HepG2 (cell line): ENCODE data around the gene KLF13. TPM values are rescaled to one million over a fixed set of nuclear protein-coding genes. Genes with fewer than 3 reads are reported as not detected.

Experiments used
- ATAC-seq: fragments of 200-7000 bp; cut with Tn5 transposase; 3 replicates; pipeline ENCODE4 v1.9.1; 2020; ENCODE audit warnings: mild to moderate bottlenecking, moderate library complexity
- BruUV-seq: library from RNA; stranded (reverse); fragments of 400-500 nt; replicated peaks from 2 replicates; lab custom pipeline; 2021; lab: Mats Ljungman, UMichigan
- CTCF ChIA-PET: fragments of 300-600 bp; formaldehyde crosslinking; extraction: SDS; loops from one replicate; lab custom pipeline; 2021; ENCODE audit warnings: low total read pairs, inconsistent platforms, low intra/inter-chr PET ratio; lab: Yijun Ruan, JAX
- POLR2A ChIA-PET: fragments of 350-600 bp; sonication (Branson Sonifier 250); formaldehyde crosslinking; loops from one replicate; lab custom pipeline; 2020; ENCODE audit warnings: antibody characterized with exemption, inconsistent platforms; lab: Yijun Ruan, JAX
- DNase-seq: peaks from one replicate; pipeline ENCODE4 v3.0.0-alpha.2; 2015; ENCODE audit warnings: low spot score
- FAIRE-seq: peaks from 3 replicates; lab custom pipeline; 2011; peaks lifted over from hg19 to GRCh38; lab: Jason Lieb, UNC
- H2AFZ ChIP-seq: one replicate; pipeline ENCODE4 v1.6.1; 2011; ENCODE audit warnings: low read length, inconsistent platforms
- H3K27ac ChIP-seq: fragments of 300-600 bp; 3 replicates; pipeline ENCODE4 v1.8.0; 2011; ENCODE audit warnings: mixed run types, mild to moderate bottlenecking, mixed read lengths, low read length, inconsistent platforms; ENCODE audit not compliant: insufficient read depth; ENCODE audit errors: extremely low read length
- H3K27me3 ChIP-seq, 2 experiments: fragments of 200-600 bp in 1 of 2; 2 replicates in 1 of 2; 3 replicates in 1 of 2; pipeline versions ENCODE4 v1.6.0 to v1.8.0; 2011; ENCODE audit warnings: low read length in 2 of 2, mild to moderate bottlenecking in 2 of 2, moderate library complexity in 2 of 2, inconsistent platforms in 1 of 2; ENCODE audit not compliant: insufficient read depth in 2 of 2, control insufficient read depth in 1 of 2
- H3K36me3 ChIP-seq, 2 experiments: fragments of 200-600 bp in 1 of 2; replicated peaks in 1 of 2; 2 replicates in 1 of 2; 3 replicates in 1 of 2; pipeline versions ENCODE4 v1.5.1 to v1.8.0; 2011; ENCODE audit warnings: low read length in 2 of 2, inconsistent platforms in 1 of 2; ENCODE audit not compliant: insufficient read depth in 2 of 2, control insufficient read depth in 1 of 2
- H3K4me1 ChIP-seq: 2 replicates; pipeline ENCODE4 v1.5.1; 2012; ENCODE audit warnings: low read length, inconsistent platforms; ENCODE audit not compliant: insufficient read depth
- H3K4me2 ChIP-seq: 2 replicates; pipeline ENCODE4 v1.6.0; 2011; ENCODE audit warnings: low read depth, low read length, inconsistent platforms
- H3K4me3 ChIP-seq, 3 experiments: fragments of 200-600 bp in 1 of 3; sonication (generic), shearing (Covaris generic) in 1 of 3; replicated peaks in 1 of 3; 2 replicates each; pipeline ENCODE4 v1.5.1; 2011 to 2016; ENCODE audit warnings: low read length in 3 of 3, inconsistent platforms in 2 of 3, low read depth in 2 of 3, mild to moderate bottlenecking in 2 of 3, control low read depth in 1 of 3, mixed read lengths in 1 of 3; ENCODE audit not compliant: insufficient read depth in 1 of 3
- H3K79me2 ChIP-seq: one replicate; pipeline ENCODE4 v1.6.1; 2011; ENCODE audit warnings: low read length, inconsistent platforms; ENCODE audit not compliant: insufficient read depth
- H3K9ac ChIP-seq: 2 replicates; pipeline ENCODE4 v1.6.0; 2011; ENCODE audit warnings: mild to moderate bottlenecking, low read depth, low read length, inconsistent platforms; ENCODE audit not compliant: insufficient read depth
- H3K9me3 ChIP-seq: 2 replicates; pipeline ENCODE4 v1.5.1; 2012; ENCODE audit warnings: mild to moderate bottlenecking, low read length
- H4K20me1 ChIP-seq: 2 replicates; pipeline ENCODE4 v1.6.0; 2011; ENCODE audit warnings: inconsistent platforms, mild to moderate bottlenecking, low read length, moderate library complexity; ENCODE audit not compliant: insufficient read depth
- CEBPB ChIP-seq: IDR thresholded peaks from 2 replicates; pipeline ENCODE4 v1.6.1; 2011; ENCODE audit warnings: low read depth, low read length, improper control_type of control experiment, borderline replicate concordance
- DNMT1 ChIP-seq: sonication (generic); formaldehyde crosslinking; IDR thresholded peaks from 2 replicates; pipeline ENCODE4 v1.5.1; 2020; ENCODE audit warnings: mild to moderate bottlenecking, missing genetic modification reagents
- NPAS2 ChIP-seq: sonication (generic); formaldehyde crosslinking; IDR thresholded peaks from 2 replicates; pipeline ENCODE4 v1.8.0; 2022; ENCODE audit warnings: mild to moderate bottlenecking, missing genetic modification reagents, borderline replicate concordance
- RBFOX2 ChIP-seq: fragments of 200-400 bp; formaldehyde crosslinking; IDR thresholded peaks from 2 replicates; pipeline ENCODE4 v1.6.1; 2017; ENCODE audit warnings: low read depth, mild to moderate bottlenecking, low read length
- SMAD3 ChIP-seq: sonication (generic); formaldehyde crosslinking; IDR thresholded peaks from 2 replicates; pipeline ENCODE4 v1.4.0; 2020; ENCODE audit warnings: missing genetic modification reagents
- ZNF430 ChIP-seq: sonication (generic); formaldehyde crosslinking; IDR thresholded peaks from 2 replicates; pipeline ENCODE4 v1.9.0; 2021; ENCODE audit warnings: mild to moderate bottlenecking, missing genetic modification reagents
- ZNF543 ChIP-seq: sonication (generic); formaldehyde crosslinking; IDR thresholded peaks from 2 replicates; pipeline ENCODE4 v1.4.0; 2020; ENCODE audit warnings: mild to moderate bottlenecking, missing genetic modification reagents
- ZNF891 ChIP-seq: sonication (generic); formaldehyde crosslinking; IDR thresholded peaks from 2 replicates; pipeline ENCODE4 v1.5.0; 2020; ENCODE audit warnings: mild to moderate bottlenecking, missing genetic modification reagents
- WGBS: methylation state at CpG from one replicate; pipeline ENCODE4 v1.1.6; 2017; ENCODE audit warnings: low lambda C conversion rate; 5-methylcytosine and 5-hydroxymethylcytosine counted together
- in situ Hi-C: cut with HindIII; loops from 2 replicates; pipeline ENCODE4 v1.10.0; 2017; ENCODE audit warnings: low pct_unique_long_range_greater_than_20kb; ENCODE audit not compliant: extremely low pct_ligation_motif_present
- intact Hi-C: fragments of 100-400 bp; cut with micrococcal nuclease; formaldehyde crosslinking; loops from one replicate; pipeline ENCODE4 v1.10.0; 2022; ENCODE audit not compliant: unreplicated experiment
- polyA plus RNA-seq, 8 experiments: library from polyadenylated mRNA; depleted of rRNA in 3 of 8; stranded (reverse) in 7 of 8; unstranded in 1 of 8; fragments of >200 nt; fragmentation: Illumina TruSeq in 4 of 8; extraction: Trizol in 4 of 8; gene quantifications; 2 replicates each; pipeline versions ENCODE4 v1.2.1 to v1.2.3, GENCODE V29; 2011 to 2016; ENCODE audit warnings: low read depth in 4 of 8, missing spikeins in 1 of 8, mixed read lengths in 1 of 8; ENCODE audit not compliant: insufficient read depth in 1 of 8
- total RNA-seq, 5 experiments: library from RNA; depleted of rRNA; stranded (reverse); fragments of >200 nt; fragmentation: Illumina TruSeq; extraction: Trizol; gene quantifications; 2 replicates each; pipeline ENCODE4 v1.2.3, GENCODE V29; 2016; ENCODE audit warnings: low read depth in 1 of 5
- TF ChIP-seq, protein P1 (sequence below), 2 experiments: fragments of 450-650 bp in 1 of 2; sonication (generic) in 1 of 2; formaldehyde crosslinking in 1 of 2; IDR thresholded peaks; 2 replicates each; pipeline versions ENCODE4 v1.6.1 to v1.8.0; 2016 to 2022; ENCODE audit warnings: antibody characterized with exemption in 1 of 2, mild to moderate bottlenecking in 1 of 2, missing genetic modification reagents in 1 of 2

Gene KLF13
- total and polyA plus RNA-seq, 2 of the 13 experiments (the other 11 are each of a cell fraction or from before 2014, with no cell fraction given): 16.8 to 25.1 TPM

DNA sequence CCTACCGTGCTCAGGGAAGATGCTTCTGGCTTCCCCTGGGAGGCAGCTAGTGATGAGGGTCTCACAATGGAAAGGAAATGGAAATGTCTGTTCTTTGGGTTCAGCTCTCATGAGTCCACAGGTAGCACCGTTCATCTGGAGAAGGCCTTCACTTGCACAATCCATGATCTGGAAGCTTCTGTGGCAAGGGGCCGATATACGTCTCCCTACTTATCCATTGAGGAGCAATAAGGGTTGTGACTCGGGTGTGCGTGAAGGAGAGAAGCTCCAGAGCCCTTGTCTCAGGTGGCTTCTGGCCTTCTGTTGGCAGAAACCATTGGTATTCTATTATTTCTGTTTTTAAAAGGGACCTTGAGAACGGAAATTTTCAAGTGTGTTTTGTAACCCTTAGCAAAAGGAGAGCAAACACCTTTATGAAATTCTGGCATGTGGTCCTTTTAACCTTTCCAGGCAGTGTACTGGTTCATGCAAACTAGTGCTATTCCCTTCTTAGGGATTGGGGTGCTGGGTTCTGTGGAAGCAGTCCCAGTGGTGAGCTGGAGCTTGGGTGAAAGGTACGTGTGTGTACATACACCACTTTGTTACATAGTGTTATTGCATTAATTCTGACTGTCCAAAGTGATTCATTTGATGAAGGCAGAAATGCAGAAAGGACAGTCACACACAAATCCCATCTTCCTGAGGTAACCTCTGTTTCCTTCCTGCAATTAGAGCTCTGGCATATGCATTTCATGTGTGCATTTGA, 32.5 kb downstream of the KLF13 start:
- no peak overlapping the region for H3K4me3 ChIP-seq
- H3K4me1 ChIP-seq: peaks cover 10% of the 10 kb centered on the region; the same call in 1 of the 2 replicates
- BruUV-seq: no TSS peak
- peaks cover 26% of the 10 kb centered on the region for H3K79me2 ChIP-seq
- POLR2A ChIA-PET: no interaction called here
- peaks cover 0 to 10% of the 10 kb centered on the region in 2 experiments; a peak in 1 of 5 replicates for H3K36me3 ChIP-seq
- H2AFZ ChIP-seq: no peak overlapping the region
- DNase-seq: no peak
- peaks cover 3% of the 10 kb centered on the region for H4K20me1 ChIP-seq
- no peaks in the 10 kb centered on the region for H3K9me3 ChIP-seq
- no peak overlapping the region for H3K9ac ChIP-seq
- no peak for FAIRE-seq
- WGBS: 93% methylated on average over 8 of the region's 8 CpGs
- no peaks in the 10 kb centered on the region for H3K27me3 ChIP-seq
- TF ChIP-seq NPAS2 (CRISPR knock-in tag) (no peak), CEBPB (peak; percentile 60; the same call in 1 of the 2 replicates), DNMT1 (CRISPR knock-in tag) (no peak)
- TF ChIP-seq, all 625 proteins: peak for 1
- no peak overlapping the region for H3K27ac ChIP-seq
- CTCF ChIA-PET: no interaction called here
- ATAC-seq: no peak
- in situ Hi-C loops: no loop called here
- H3K4me2 ChIP-seq: no peak overlapping the region
- intact Hi-C loops: no loop called here

DNA sequence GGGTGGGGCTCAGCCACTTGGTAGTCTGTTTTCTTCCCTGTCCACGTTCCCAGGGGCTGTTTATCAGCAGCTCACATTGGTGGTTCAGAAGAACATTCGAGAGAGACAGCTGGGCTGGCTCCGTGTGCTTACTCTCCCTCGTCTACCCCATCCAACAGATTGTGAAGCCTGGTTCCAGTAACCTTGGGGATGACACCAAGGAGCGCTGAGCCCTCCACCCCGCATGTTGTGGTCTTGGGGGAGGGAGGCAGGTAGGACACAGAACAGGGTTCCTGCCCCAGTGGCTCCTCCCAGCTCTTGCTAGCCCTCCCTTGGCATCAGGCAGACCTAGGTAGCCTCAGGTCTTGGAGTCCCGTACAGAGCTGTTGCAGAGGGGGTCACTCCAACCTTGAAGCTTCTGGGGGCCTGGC, 33.1 kb downstream of the KLF13 start:
- DNase-seq: no peak
- Histone ChIP-seq H3K9ac (no peak overlapping the region), H3K27me3 (no peaks in the 10 kb centered on the region), H3K36me3 (0 out of 5 replicates have a peak, but pooled peaks cover 0 to 8% of the 10 kb centered on the region in 2 experiments), H3K27ac (no peak overlapping the region), H2AFZ (no peak overlapping the region), H3K4me2 (no peak overlapping the region), H3K9me3 (no peaks in the 10 kb centered on the region), H3K79me2 (peaks cover 26% of the 10 kb centered on the region), H4K20me1 (peaks cover 3% of the 10 kb centered on the region), H3K4me1 (peaks cover 10% of the 10 kb centered on the region; the same call in 1 of the 2 replicates), H3K4me3 (no peak overlapping the region)
- CTCF ChIA-PET: no interaction called here
- no peak for FAIRE-seq
- no TSS peak for BruUV-seq
- in situ Hi-C loops: no loop called here
- no peak for ATAC-seq
- intact Hi-C loops: no loop called here
- 94% methylated on average over 7 of the region's 7 CpGs for WGBS
- POLR2A ChIA-PET: no interaction called here
- TF ChIP-seq RBFOX2 (no peak), ZNF891 (CRISPR knock-in tag) (no peak), SMAD3 (CRISPR knock-in tag) (no peak), ZNF430 (CRISPR knock-in tag) (no peak), ZNF543 (CRISPR knock-in tag) (no peak)
- TF ChIP-seq, protein P1, sequence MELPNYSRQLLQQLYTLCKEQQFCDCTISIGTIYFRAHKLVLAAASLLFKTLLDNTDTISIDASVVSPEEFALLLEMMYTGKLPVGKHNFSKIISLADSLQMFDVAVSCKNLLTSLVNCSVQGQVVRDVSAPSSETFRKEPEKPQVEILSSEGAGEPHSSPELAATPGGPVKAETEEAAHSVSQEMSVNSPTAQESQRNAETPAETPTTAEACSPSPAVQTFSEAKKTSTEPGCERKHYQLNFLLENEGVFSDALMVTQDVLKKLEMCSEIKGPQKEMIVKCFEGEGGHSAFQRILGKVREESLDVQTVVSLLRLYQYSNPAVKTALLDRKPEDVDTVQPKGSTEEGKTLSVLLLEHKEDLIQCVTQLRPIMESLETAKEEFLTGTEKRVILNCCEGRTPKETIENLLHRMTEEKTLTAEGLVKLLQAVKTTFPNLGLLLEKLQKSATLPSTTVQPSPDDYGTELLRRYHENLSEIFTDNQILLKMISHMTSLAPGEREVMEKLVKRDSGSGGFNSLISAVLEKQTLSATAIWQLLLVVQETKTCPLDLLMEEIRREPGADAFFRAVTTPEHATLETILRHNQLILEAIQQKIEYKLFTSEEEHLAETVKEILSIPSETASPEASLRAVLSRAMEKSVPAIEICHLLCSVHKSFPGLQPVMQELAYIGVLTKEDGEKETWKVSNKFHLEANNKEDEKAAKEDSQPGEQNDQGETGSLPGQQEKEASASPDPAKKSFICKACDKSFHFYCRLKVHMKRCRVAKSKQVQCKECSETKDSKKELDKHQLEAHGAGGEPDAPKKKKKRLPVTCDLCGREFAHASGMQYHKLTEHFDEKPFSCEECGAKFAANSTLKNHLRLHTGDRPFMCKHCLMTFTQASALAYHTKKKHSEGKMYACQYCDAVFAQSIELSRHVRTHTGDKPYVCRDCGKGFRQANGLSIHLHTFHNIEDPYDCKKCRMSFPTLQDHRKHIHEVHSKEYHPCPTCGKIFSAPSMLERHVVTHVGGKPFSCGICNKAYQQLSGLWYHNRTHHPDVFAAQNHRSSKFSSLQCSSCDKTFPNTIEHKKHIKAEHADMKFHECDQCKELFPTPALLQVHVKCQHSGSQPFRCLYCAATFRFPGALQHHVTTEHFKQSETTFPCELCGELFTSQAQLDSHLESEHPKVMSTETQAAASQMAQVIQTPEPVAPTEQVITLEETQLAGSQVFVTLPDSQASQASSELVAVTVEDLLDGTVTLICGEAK (IDR thresholded peaks at IDR 0.05): no peak
- TF ChIP-seq, protein P1 (CRISPR knock-in tag; IDR thresholded peaks at IDR 0.05): no peak
